ENCODE data around the gene MEF2C. TPM values are rescaled to one million over a fixed set of nuclear protein-coding genes. Genes with fewer than 3 reads are reported as not detected.

Gene MEF2C
- total RNA-seq, 1 experiment from 2014 or later: 171 TPM

- Histone ChIP-seq H3K4me2 (ENCODE audit: low read depth, low read length, poor library complexity, severe bottlenecking) (peak overlapping the region; percentile 38), H3K27me3 (ENCODE audit: low read length) (no peaks in the 10 kb centered on the region), H3K36me3 (ENCODE audit: insufficient read depth, low read length) (peaks cover 5% of the 10 kb centered on the region; the same call in 1 of the 2 replicates), H4K20me1 (ENCODE audit: insufficient read depth, low read depth, low read length) (no peaks in the 10 kb centered on the region), H3K4me3 (ENCODE audit: low read length) (no peak overlapping the region), H3K9me2 (replicated peaks; ENCODE audit: insufficient read depth, low read length) (no peaks in the 10 kb centered on the region), H3K4me1 (ENCODE audit: low read length) (peaks cover 94% of the 10 kb centered on the region), H3K9me3 (ENCODE audit: low read length) (no peaks in the 10 kb centered on the region), H3K27ac (ENCODE audit: low read length) (peak overlapping the region; percentile 65), H3K79me2 (ENCODE audit: low read length) (peaks cover 96% of the 10 kb centered on the region), H2AFZ (ENCODE audit: low read length) (no peak overlapping the region), H3K9ac (ENCODE audit: low read length) (0 out of 2 replicates have a peak overlapping the region, but pooled peaks have one; percentile 32)
- no peak for DNase-seq
These were observed 45.8 kb downstream of the MEF2C start for GRCh38 chr5:88837222-88837621.

GRCh38 chr5:88836195-88836838, 46.7 kb downstream of the MEF2C start:
- no peak overlapping the region for H3K4me3 ChIP-seq (ENCODE audit: low read length)
- no peaks in the 10 kb centered on the region for H3K9me3 ChIP-seq (ENCODE audit: low read length)
- DNase-seq: no peak
- H4K20me1 ChIP-seq (ENCODE audit: insufficient read depth, low read depth, low read length): no peaks in the 10 kb centered on the region
- H3K9ac ChIP-seq (ENCODE audit: low read length): peak overlapping the region; percentile 32; the same call in 1 of the 2 replicates
- H3K27ac ChIP-seq (ENCODE audit: low read length): peak overlapping the region; percentile 65
- peaks cover 94% of the 10 kb centered on the region for H3K4me1 ChIP-seq (ENCODE audit: low read length)
- H3K27me3 ChIP-seq (ENCODE audit: low read length): no peaks in the 10 kb centered on the region
- peaks cover 96% of the 10 kb centered on the region for H3K79me2 ChIP-seq (ENCODE audit: low read length)
- no peaks in the 10 kb centered on the region for H3K9me2 ChIP-seq (replicated peaks; ENCODE audit: insufficient read depth, low read length)
- H3K4me2 ChIP-seq (ENCODE audit: low read depth, low read length, poor library complexity, severe bottlenecking): peak overlapping the region; percentile 38
- peaks cover 5% of the 10 kb centered on the region; the same call in 1 of the 2 replicates for H3K36me3 ChIP-seq (ENCODE audit: insufficient read depth, low read length)
- no peak overlapping the region for H2AFZ ChIP-seq (ENCODE audit: low read length)

GRCh38 chr5:88834499-88834898, 48.5 kb downstream of the MEF2C start:
- DNase-seq: no peak
- Histone ChIP-seq H3K9ac (ENCODE audit: low read length) (peak overlapping the region; percentile 55), H2AFZ (ENCODE audit: low read length) (no peak overlapping the region), H3K4me3 (ENCODE audit: low read length) (peak overlapping the region; percentile 45), H3K79me2 (ENCODE audit: low read length) (peaks cover 96% of the 10 kb centered on the region), H3K9me2 (replicated peaks; ENCODE audit: insufficient read depth, low read length) (no peaks in the 10 kb centered on the region), H3K4me1 (ENCODE audit: low read length) (peaks cover 94% of the 10 kb centered on the region), H3K27ac (ENCODE audit: low read length) (peak overlapping the region; percentile 99), H4K20me1 (ENCODE audit: insufficient read depth, low read depth, low read length) (no peaks in the 10 kb centered on the region), H3K27me3 (ENCODE audit: low read length) (no peaks in the 10 kb centered on the region), H3K4me2 (ENCODE audit: low read depth, low read length, poor library complexity, severe bottlenecking) (peak overlapping the region; percentile 77), H3K9me3 (ENCODE audit: low read length) (no peaks in the 10 kb centered on the region), H3K36me3 (ENCODE audit: insufficient read depth, low read length) (peaks cover 5% of the 10 kb centered on the region; the same call in 1 of the 2 replicates)

- H3K27me3 ChIP-seq (ENCODE audit: low read length): no peaks in the 10 kb centered on the region
These were observed 48.9 kb downstream of the MEF2C start for GRCh38 chr5:88834131-88834462.

GRCh38 chr5:88833371-88834130, 49.4 kb downstream of the MEF2C start:
- H3K27me3 ChIP-seq (ENCODE audit: low read length): no peaks in the 10 kb centered on the region
- H3K4me3 ChIP-seq (ENCODE audit: low read length): peak overlapping the region; percentile 45
- no peaks in the 10 kb centered on the region for H3K9me2 ChIP-seq (replicated peaks; ENCODE audit: insufficient read depth, low read length)
- peak overlapping the region; percentile 77 for H3K4me2 ChIP-seq (ENCODE audit: low read depth, low read length, poor library complexity, severe bottlenecking)
- H3K4me1 ChIP-seq (ENCODE audit: low read length): peaks cover 94% of the 10 kb centered on the region
- peak; percentile 87 for DNase-seq
- H3K36me3 ChIP-seq (ENCODE audit: insufficient read depth, low read length): peaks cover 5% of the 10 kb centered on the region; the same call in 1 of the 2 replicates
- peaks cover 89% of the 10 kb centered on the region for H3K79me2 ChIP-seq (ENCODE audit: low read length)
- H3K9ac ChIP-seq (ENCODE audit: low read length): peak overlapping the region; percentile 55
- H3K27ac ChIP-seq (ENCODE audit: low read length): peak overlapping the region; percentile 99
- no peaks in the 10 kb centered on the region for H4K20me1 ChIP-seq (ENCODE audit: insufficient read depth, low read depth, low read length)
- no peaks in the 10 kb centered on the region for H3K9me3 ChIP-seq (ENCODE audit: low read length)
- H2AFZ ChIP-seq (ENCODE audit: low read length): peak overlapping the region; percentile 18; the same call in 1 of the 2 replicates

More at GRCh38 chr5:88834131-88834462, 48.9 kb downstream of the MEF2C start:
- peak overlapping the region; percentile 55 for H3K9ac ChIP-seq (ENCODE audit: low read length)
- no peaks in the 10 kb centered on the region for H4K20me1 ChIP-seq (ENCODE audit: insufficient read depth, low read depth, low read length)
- no peaks in the 10 kb centered on the region for H3K9me2 ChIP-seq (replicated peaks; ENCODE audit: insufficient read depth, low read length)
- no peak for DNase-seq
- H2AFZ ChIP-seq (ENCODE audit: low read length): peak overlapping the region; percentile 18; the same call in 1 of the 2 replicates
- peak overlapping the region; percentile 77 for H3K4me2 ChIP-seq (ENCODE audit: low read depth, low read length, poor library complexity, severe bottlenecking)
- peak overlapping the region; percentile 99 for H3K27ac ChIP-seq (ENCODE audit: low read length)
- H3K4me3 ChIP-seq (ENCODE audit: low read length): peak overlapping the region; percentile 45
- H3K4me1 ChIP-seq (ENCODE audit: low read length): peaks cover 94% of the 10 kb centered on the region
- H3K36me3 ChIP-seq (ENCODE audit: insufficient read depth, low read length): peaks cover 5% of the 10 kb centered on the region; the same call in 1 of the 2 replicates
- H3K79me2 ChIP-seq (ENCODE audit: low read length): peaks cover 94% of the 10 kb centered on the region
- H3K9me3 ChIP-seq (ENCODE audit: low read length): no peaks in the 10 kb centered on the region

GRCh38 chr5:88831816-88832215, 51.2 kb downstream of the MEF2C start:
- H3K4me2 ChIP-seq (ENCODE audit: low read depth, low read length, poor library complexity, severe bottlenecking): peak overlapping the region; percentile 77
- no peaks in the 10 kb centered on the region for H3K9me2 ChIP-seq (replicated peaks; ENCODE audit: insufficient read depth, low read length)
- no peaks in the 10 kb centered on the region for H4K20me1 ChIP-seq (ENCODE audit: insufficient read depth, low read depth, low read length)
- peaks cover 71% of the 10 kb centered on the region for H3K79me2 ChIP-seq (ENCODE audit: low read length)
- H2AFZ ChIP-seq (ENCODE audit: low read length): no peak overlapping the region
- H3K36me3 ChIP-seq (ENCODE audit: insufficient read depth, low read length): peaks cover 5% of the 10 kb centered on the region; the same call in 1 of the 2 replicates
- no peak overlapping the region for H3K4me3 ChIP-seq (ENCODE audit: low read length)
- H3K9ac ChIP-seq (ENCODE audit: low read length): peak overlapping the region; percentile 55
- peak; percentile 70 for DNase-seq
- H3K27ac ChIP-seq (ENCODE audit: low read length): peak overlapping the region; percentile 99
- H3K4me1 ChIP-seq (ENCODE audit: low read length): peaks cover 94% of the 10 kb centered on the region
- no peaks in the 10 kb centered on the region for H3K9me3 ChIP-seq (ENCODE audit: low read length)
- H3K27me3 ChIP-seq (ENCODE audit: low read length): no peaks in the 10 kb centered on the region

GRCh38 chr5:88830567-88830966, 52.4 kb downstream of the MEF2C start:
- H3K27ac ChIP-seq (ENCODE audit: low read length): peak overlapping the region; percentile 99
- 0 out of 2 replicates have a peak overlapping the region, but pooled peaks have one; percentile 23 for H2AFZ ChIP-seq (ENCODE audit: low read length)
- peaks cover 99% of the 10 kb centered on the region for H3K4me1 ChIP-seq (ENCODE audit: low read length)
- H3K36me3 ChIP-seq (ENCODE audit: insufficient read depth, low read length): no peaks in the 10 kb centered on the region
- no peaks in the 10 kb centered on the region for H3K9me3 ChIP-seq (ENCODE audit: low read length)
- peak; percentile 61 for DNase-seq
- no peaks in the 10 kb centered on the region for H3K9me2 ChIP-seq (replicated peaks; ENCODE audit: insufficient read depth, low read length)
- no peaks in the 10 kb centered on the region for H3K27me3 ChIP-seq (ENCODE audit: low read length)
- H4K20me1 ChIP-seq (ENCODE audit: insufficient read depth, low read depth, low read length): no peaks in the 10 kb centered on the region
- H3K4me2 ChIP-seq (ENCODE audit: low read depth, low read length, poor library complexity, severe bottlenecking): peak overlapping the region; percentile 77
- peak overlapping the region; percentile 71 for H3K9ac ChIP-seq (ENCODE audit: low read length)
- peaks cover 70% of the 10 kb centered on the region for H3K79me2 ChIP-seq (ENCODE audit: low read length)
- peak overlapping the region; percentile 58 for H3K4me3 ChIP-seq (ENCODE audit: low read length)

- H3K9me2 ChIP-seq (replicated peaks; ENCODE audit: insufficient read depth, low read length): no peaks in the 10 kb centered on the region
- H3K27me3 ChIP-seq (ENCODE audit: low read length): no peaks in the 10 kb centered on the region
- no peaks in the 10 kb centered on the region for H3K36me3 ChIP-seq (ENCODE audit: insufficient read depth, low read length)
- H3K9me3 ChIP-seq (ENCODE audit: low read length): no peaks in the 10 kb centered on the region
- H3K27ac ChIP-seq (ENCODE audit: low read length): peak overlapping the region; percentile 99
- peak overlapping the region; percentile 77 for H3K4me2 ChIP-seq (ENCODE audit: low read depth, low read length, poor library complexity, severe bottlenecking)
- peaks cover 100% of the 10 kb centered on the region for H3K4me1 ChIP-seq (ENCODE audit: low read length)
- peak; percentile 71 for DNase-seq
- no peaks in the 10 kb centered on the region for H4K20me1 ChIP-seq (ENCODE audit: insufficient read depth, low read depth, low read length)
- peak overlapping the region; percentile 71 for H3K9ac ChIP-seq (ENCODE audit: low read length)
- peak overlapping the region; percentile 58 for H3K4me3 ChIP-seq (ENCODE audit: low read length)
- H2AFZ ChIP-seq (ENCODE audit: low read length): no peak overlapping the region
- H3K79me2 ChIP-seq (ENCODE audit: low read length): peaks cover 71% of the 10 kb centered on the region
These were observed 53.2 kb downstream of the MEF2C start for GRCh38 chr5:88829775-88830174.
